Type B pancreatic cell (in vitro differentiated cells): ENCODE data around the gene PPIL4. TPM values are rescaled to one million over a fixed set of nuclear protein-coding genes. Genes with fewer than 3 reads are reported as not detected.
A peak's percentile ranks its signal among the peaks of the same experiment; 100 is the strongest.

Experiments
- DNase-seq: peaks from one replicate; pipeline ENCODE4 v3.0.0; 2021; ENCODE audit warnings: mixed read lengths; ENCODE audit not compliant: unreplicated experiment; ENCODE audit errors: extremely low spot score
- H3K27ac Mint-ChIP-seq: 2 replicates; pipeline ENCODE4 v1.8.0; 2021; ENCODE audit warnings: mild to moderate bottlenecking, mixed read lengths
- H3K27me3 Mint-ChIP-seq: 2 replicates; pipeline ENCODE4 v1.8.0; 2021; ENCODE audit warnings: mixed read lengths
- H3K36me3 Mint-ChIP-seq: 2 replicates; pipeline ENCODE4 v1.8.0; 2021; ENCODE audit warnings: mixed read lengths
- H3K4me1 Mint-ChIP-seq: one replicate; pipeline ENCODE4 v1.8.0; 2021; ENCODE audit warnings: mixed read lengths; ENCODE audit not compliant: unreplicated experiment
- H3K4me3 Mint-ChIP-seq: 2 replicates; pipeline ENCODE4 v1.8.0; 2021; ENCODE audit warnings: mild to moderate bottlenecking, mixed read lengths
- H3K9me3 Mint-ChIP-seq: 2 replicates; pipeline ENCODE4 v1.8.0; 2021; ENCODE audit warnings: mixed read lengths
- CTCF ChIP-seq: fragments of 200-600 bp; sonication (generic); conservative IDR thresholded peaks from 2 replicates; pipeline ENCODE4 v1.5.0; 2021; ENCODE audit warnings: antibody characterized with exemption, mild to moderate bottlenecking
- total RNA-seq: library from RNA; stranded (reverse); gene quantifications from 2 replicates; pipeline ENCODE4 v1.2.1, GENCODE V29; 2021; ENCODE audit warnings: low replicate concordance

PPIL4 gene
- total RNA-seq, 1 donor from 2014 or later, result 36.7 TPM

- no peaks in the 10 kb centered on the region for H3K9me3 Mint-ChIP-seq
- H3K27me3 Mint-ChIP-seq, result peaks cover 18% of the 10 kb centered on the region
- DNase-seq, result no peak
- H3K4me3 Mint-ChIP-seq, result no peak overlapping the region
- no peaks in the 10 kb centered on the region for H3K4me1 Mint-ChIP-seq
- TF ChIP-seq CTCF, result no peak
- no peaks in the 10 kb centered on the region for H3K36me3 Mint-ChIP-seq
- H3K27ac Mint-ChIP-seq, result no peak overlapping the region
Measured at GRCh38 chr6:149563928-149564325, 18.1 kb upstream of the PPIL4 start.

GRCh38 chr6:149563203-149563927, 17.5 kb upstream of the PPIL4 start:
- no peak overlapping the region for H3K27ac Mint-ChIP-seq

GRCh38 chr6:149560736-149561135, 14.9 kb upstream of the PPIL4 start:
- DNase-seq, result no peak
- Mint-ChIP-seq H3K9me3 (no peaks in the 10 kb centered on the region), H3K4me1 (no peaks in the 10 kb centered on the region), H3K27ac (no peak overlapping the region), H3K4me3 (peak overlapping the region; percentile 51), H3K27me3 (peaks cover 42% of the 10 kb centered on the region), H3K36me3 (no peaks in the 10 kb centered on the region)
- peak; percentile 72 for TF ChIP-seq CTCF

More at GRCh38 chr6:149563203-149563927, 17.5 kb upstream of the PPIL4 start:
- no peak for DNase-seq
- Mint-ChIP-seq H3K9me3 (no peaks in the 10 kb centered on the region), H3K4me1 (no peaks in the 10 kb centered on the region), H3K27me3 (peaks cover 23% of the 10 kb centered on the region), H3K36me3 (no peaks in the 10 kb centered on the region), H3K4me3 (no peak overlapping the region)
- no peak for TF ChIP-seq CTCF

GRCh38 chr6:149559389-149559788, 13.5 kb upstream of the PPIL4 start:
- Mint-ChIP-seq H3K36me3 (no peaks in the 10 kb centered on the region), H3K27ac (no peak overlapping the region), H3K9me3 (no peaks in the 10 kb centered on the region), H3K4me1 (no peaks in the 10 kb centered on the region), H3K4me3 (no peak overlapping the region), H3K27me3 (peaks cover 54% of the 10 kb centered on the region)
- no peak for DNase-seq
- no peak for TF ChIP-seq CTCF

- DNase-seq, result no peak
- Mint-ChIP-seq H3K9me3 (no peaks in the 10 kb centered on the region), H3K27ac (no peak overlapping the region), H3K4me1 (no peaks in the 10 kb centered on the region), H3K27me3 (peaks cover 62% of the 10 kb centered on the region), H3K36me3 (no peaks in the 10 kb centered on the region), H3K4me3 (no peak overlapping the region)
- TF ChIP-seq CTCF, result no peak
Measured at GRCh38 chr6:149558029-149558428, 12.2 kb upstream of the PPIL4 start.
